Mucosa of descending colon (tissue), 3 donors: ENCODE data around the gene ZSCAN20. TPM values are rescaled to one million over a fixed set of nuclear protein-coding genes. Genes with fewer than 3 reads are reported as not detected.

Experiments
- ATAC-seq: fragments of 200-7000 bp; cut with Tn5 transposase; one replicate; pipeline ENCODE4 v1.9.1; 2020; ENCODE audit warnings: mild to moderate bottlenecking, moderate library complexity
- DNase-seq, 3 donors: peaks; one replicate each; pipeline ENCODE4 v3.0.0-alpha.2; 2020
- H3K36me3 ChIP-seq: fragments of 200-600 bp; one replicate; pipeline ENCODE4 v1.8.0; 2021; ENCODE audit warnings: low read depth, mild to moderate bottlenecking
- H3K4me1 ChIP-seq: fragments of 200-600 bp; one replicate; pipeline ENCODE4 v1.8.0; 2021; ENCODE audit warnings: low read depth, mild to moderate bottlenecking
- H3K4me3 ChIP-seq: fragments of 200-600 bp; one replicate; pipeline ENCODE4 v1.8.0; 2021; ENCODE audit warnings: mild to moderate bottlenecking
- H3K9me3 ChIP-seq: fragments of 200-600 bp; one replicate; pipeline ENCODE4 v1.8.0; 2021; ENCODE audit warnings: mild to moderate bottlenecking
- CTCF ChIP-seq: fragments of 200-600 bp; IDR thresholded peaks from one replicate; pipeline ENCODE4 v1.8.0; 2022; ENCODE audit warnings: antibody characterized with exemption, mild to moderate bottlenecking
- intact Hi-C, 2 donors: fragments of 100-400 bp; cut with DNase I in 1 of 2; cut with micrococcal nuclease in 1 of 2; formaldehyde crosslinking; loops; one replicate each; pipeline versions ENCODE4 v1.11.0 to v1.11.1; 2022; cut with DNase I, micrococcal nuclease
- total RNA-seq, 3 donors: library from RNA; stranded (reverse); fragmentation: NEBNext Ultra II Directional in 2 of 3; extraction: Animal tissue kit (Norgen Biotek cat#: 25700) in 2 of 3; gene quantifications; one replicate each; pipeline versions ENCODE4 v1.2.1 to v1.2.4, GENCODE V29; 2021 to 2023
- donor health status: DM: no; HTN: no; CAD: no; lungs with moderate emphysema.
- donor health status: DM: no; HTN: no; CAD: no.
- donor health status: DM: no; HTN: yes; CAD: no.

ZSCAN20 gene
- total RNA-seq, 3 donors from 2014 or later = 4.3 to 8.8 (median 5.7) TPM

- DNase-seq (no peak), ATAC-seq (peak; percentile 76)
- TF ChIP-seq CTCF = no peak
- Histone ChIP-seq H3K4me1 (no peaks in the 10 kb centered on the region), H3K36me3 (no peaks in the 10 kb centered on the region), H3K4me3 (no peak overlapping the region), H3K9me3 (no peaks in the 10 kb centered on the region)
- intact Hi-C loops = no loop called here
Observed at GRCh38 chr1:33441088-33441745, 31.2 kb upstream of the ZSCAN20 start.

GRCh38 chr1:33442141-33442540 lies 30.3 kb upstream of the ZSCAN20 start:
- intact Hi-C loops = no loop called here
- Histone ChIP-seq H3K9me3 (no peaks in the 10 kb centered on the region), H3K36me3 (no peaks in the 10 kb centered on the region), H3K4me1 (no peaks in the 10 kb centered on the region), H3K4me3 (no peak overlapping the region)
- no peak for DNase-seq
- ATAC-seq = no peak
- no peak for TF ChIP-seq CTCF

- DNase-seq (no peak), ATAC-seq (no peak)
- H3K4me3 ChIP-seq = no peak overlapping the region
- intact Hi-C loops = no loop called here
- H3K36me3 ChIP-seq = no peaks in the 10 kb centered on the region
- no peaks in the 10 kb centered on the region for H3K9me3 ChIP-seq
- no peak for TF ChIP-seq CTCF
- H3K4me1 ChIP-seq = no peaks in the 10 kb centered on the region
Observed at GRCh38 chr1:33443080-33443704, 29.3 kb upstream of the ZSCAN20 start.

- Histone ChIP-seq H3K4me3 (no peak overlapping the region), H3K36me3 (no peaks in the 10 kb centered on the region), H3K4me1 (no peaks in the 10 kb centered on the region), H3K9me3 (no peaks in the 10 kb centered on the region)
- intact Hi-C loops = no loop called here
- ATAC-seq (no peak), DNase-seq (no peak)
- no peak for TF ChIP-seq CTCF
Observed at GRCh38 chr1:33443705-33444180, 28.7 kb upstream of the ZSCAN20 start.

- Histone ChIP-seq H3K36me3 (no peaks in the 10 kb centered on the region), H3K9me3 (no peaks in the 10 kb centered on the region), H3K4me1 (no peaks in the 10 kb centered on the region), H3K4me3 (no peak overlapping the region)
- ATAC-seq = no peak
- DNase-seq = no peak
- no peak for TF ChIP-seq CTCF
- intact Hi-C loops = no loop called here
Observed at GRCh38 chr1:33445108-33445507, 27.3 kb upstream of the ZSCAN20 start.
